ENCODE measurements around the gene SRP68.
"Not testable (repeated sequence)": the region's sequence is repeated elsewhere in the genome, so short reads cannot be mapped to it uniquely, and the experiment has no call there.

Gene SRP68

GRCh38 chr17:76089680-76090516, 17.6 kb upstream of the SRP68 start:
- no peak for DNase-seq (ENCODE audit: low spot score)

GRCh38 chr17:76088868-76089576, 16.7 kb upstream of the SRP68 start:
- DNase-seq (ENCODE audit: low spot score): no peak

- DNase-seq (ENCODE audit: low spot score): no peak
These were observed 15.9 kb upstream of the SRP68 start for GRCh38 chr17:76088041-76088867.

- no peak for DNase-seq (ENCODE audit: low spot score)
These were observed 15.2 kb upstream of the SRP68 start for GRCh38 chr17:76087531-76087930.

GRCh38 chr17:76086384-76086783, 14.1 kb upstream of the SRP68 start:
- no peak for DNase-seq (ENCODE audit: low spot score)

- DNase-seq (ENCODE audit: low spot score): no peak
These were observed 13.5 kb upstream of the SRP68 start for GRCh38 chr17:76085731-76086366.

GRCh38 chr17:76085066-76085730, 12.9 kb upstream of the SRP68 start:
- DNase-seq (ENCODE audit: low spot score): no peak

GRCh38 chr17:76083536-76084182, 11.3 kb upstream of the SRP68 start:
- DNase-seq (ENCODE audit: low spot score): no peak

- DNase-seq (ENCODE audit: low spot score): no peak
These were observed 10.3 kb upstream of the SRP68 start for GRCh38 chr17:76082326-76083251.

- DNase-seq (ENCODE audit: low spot score): no peak
These were observed 9.2 kb upstream of the SRP68 start for GRCh38 chr17:76081295-76082210.

GRCh38 chr17:76080768-76081287, 8.5 kb upstream of the SRP68 start:
- no peak for DNase-seq (ENCODE audit: low spot score)

GRCh38 chr17:76079956-76080767, 7.8 kb upstream of the SRP68 start:
- no peak for DNase-seq (ENCODE audit: low spot score)

- DNase-seq (ENCODE audit: low spot score): no peak
These were observed 7.2 kb upstream of the SRP68 start for GRCh38 chr17:76079535-76079955.

- DNase-seq (ENCODE audit: low spot score): no peak
These were observed 6.7 kb upstream of the SRP68 start, which contains the start of gene ZACN for GRCh38 chr17:76078860-76079534. ZACN (plus strand) TSS chr17:76079182; CDS start chr17:76079265, 83 bp downstream.

- DNase-seq (ENCODE audit: low spot score): not testable (repeated sequence)
These were observed 6.1 kb upstream of the SRP68 start for GRCh38 chr17:76078370-76078769.

GRCh38 chr17:76077584-76078110, 5.3 kb upstream of the SRP68 start:
- no peak for DNase-seq (ENCODE audit: low spot score)
